Measurements from ENCODE around the gene CAMTA1. TPM values are rescaled to one million over a fixed set of nuclear protein-coding genes. Genes with fewer than 3 reads are reported as not detected.

CAMTA1 gene
- total and polyA plus RNA-seq, 2 experiments from 2014 or later, result 89.0 to 145 TPM

- no peak overlapping the region for H3K4me2 ChIP-seq
- no peaks in the 10 kb centered on the region for H3K79me2 ChIP-seq
- H3K27me3 ChIP-seq, result no peaks in the 10 kb centered on the region
- H3K4me3 ChIP-seq, result no peak overlapping the region
- peaks cover 5% of the 10 kb centered on the region for H3K4me1 ChIP-seq (ENCODE audit: insufficient read depth)
- DNase-seq (ENCODE audit: low spot score), result no peak
- H3K9me2 ChIP-seq (replicated peaks; ENCODE audit: insufficient read depth), result no peaks in the 10 kb centered on the region
- no peak for TF ChIP-seq EZH2phosphoT487 (IDR thresholded peaks at IDR 0.05; ENCODE audit: low read depth, severe bottlenecking, unreplicated experiment)
- no peak for TF ChIP-seq EZH2 (IDR thresholded peaks at IDR 0.05; ENCODE audit: borderline replicate concordance)
- TF ChIP-seq CTCF (IDR thresholded peaks at IDR 0.05; ENCODE audit: poor library complexity), result no peak
- no peak overlapping the region for H3K27ac ChIP-seq
- H3K9me3 ChIP-seq (ENCODE audit: low read depth), result no peaks in the 10 kb centered on the region
- no peak overlapping the region for H2AFZ ChIP-seq
- H4K20me1 ChIP-seq (ENCODE audit: insufficient read depth, poor library complexity, severe bottlenecking), result no peaks in the 10 kb centered on the region
- no peaks in the 10 kb centered on the region for H3K36me3 ChIP-seq (replicated peaks; ENCODE audit: insufficient read depth, low read depth)
- 90% methylated on average over 11 of the region's 11 CpGs for WGBS (ENCODE audit: low lambda C conversion rate, missing lambda C conversion rate)
These were observed 798.9 kb downstream of the CAMTA1 start for GRCh38 chr1:7584157-7584556.

DNA sequence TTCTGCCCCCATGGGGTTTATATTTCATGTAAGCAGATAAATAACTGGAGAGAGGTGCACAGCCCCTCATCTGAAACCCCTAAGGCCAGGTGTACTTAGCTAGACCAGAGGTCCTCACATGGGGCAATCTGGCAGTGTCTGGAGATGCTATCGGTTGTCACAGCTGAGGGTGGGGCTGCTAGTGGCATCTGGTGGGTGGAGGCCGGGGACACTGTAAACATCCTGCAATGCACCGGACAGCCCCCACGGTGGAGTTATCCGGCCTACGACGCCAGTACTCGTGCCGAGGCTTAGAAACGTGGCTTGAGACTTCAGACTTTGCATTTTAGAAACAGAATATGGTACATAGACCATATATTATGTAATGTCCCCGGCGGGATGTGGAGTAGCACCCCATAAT is 799.4 kb downstream of the CAMTA1 start:
- whole genome bisulfite sequencing (ENCODE audit: low lambda C conversion rate, missing lambda C conversion rate), result 91% methylated on average over 12 of the region's 12 CpGs

DNA sequence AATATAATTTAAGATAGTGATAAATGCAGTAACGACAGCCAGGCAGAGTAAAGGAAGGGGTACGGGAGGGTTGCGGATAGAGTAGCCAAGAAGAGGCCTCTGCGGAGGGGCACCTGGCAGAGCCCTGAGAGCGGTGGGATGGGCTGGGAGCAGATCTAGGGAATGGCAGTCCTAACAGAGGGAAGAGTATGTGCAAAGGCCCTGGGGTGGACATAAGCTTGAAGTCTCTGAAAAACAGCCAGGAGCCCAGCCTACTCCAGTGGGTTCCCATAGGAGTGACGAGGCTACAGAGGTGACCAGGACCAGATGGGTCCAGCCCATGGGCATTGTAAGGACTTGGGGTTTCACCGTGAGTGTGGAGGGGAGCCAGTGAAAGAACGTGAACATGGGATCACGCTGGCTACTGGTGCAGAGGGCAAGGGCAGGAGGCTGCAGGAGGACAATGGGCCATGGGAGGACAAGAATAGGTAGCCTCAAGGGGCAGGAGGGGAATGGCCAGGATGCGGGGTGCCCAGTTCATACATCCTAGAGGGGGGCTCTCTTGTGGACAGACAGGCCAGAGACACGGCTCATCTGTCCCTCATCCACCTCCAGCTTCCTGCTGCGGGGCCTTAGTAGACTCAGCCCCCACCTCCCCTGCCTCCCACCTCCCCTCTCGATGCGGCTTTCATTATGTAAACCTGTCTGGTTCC is 800.1 kb downstream of the CAMTA1 start:
- Histone ChIP-seq H3K9me2 (replicated peaks; ENCODE audit: insufficient read depth) (no peaks in the 10 kb centered on the region), H3K4me1 (ENCODE audit: insufficient read depth) (peaks cover 5% of the 10 kb centered on the region), H3K27me3 (no peaks in the 10 kb centered on the region), H3K27ac (no peak overlapping the region), H3K4me2 (no peak overlapping the region), H2AFZ (no peak overlapping the region), H4K20me1 (ENCODE audit: insufficient read depth, poor library complexity, severe bottlenecking) (no peaks in the 10 kb centered on the region), H3K79me2 (no peaks in the 10 kb centered on the region), H3K36me3 (replicated peaks; ENCODE audit: insufficient read depth, low read depth) (no peaks in the 10 kb centered on the region), H3K9me3 (ENCODE audit: low read depth) (no peaks in the 10 kb centered on the region), H3K4me3 (no peak overlapping the region)
- TF ChIP-seq CTCF (IDR thresholded peaks at IDR 0.05; ENCODE audit: poor library complexity) (no peak), EZH2phosphoT487 (IDR thresholded peaks at IDR 0.05; ENCODE audit: low read depth, severe bottlenecking, unreplicated experiment) (no peak), EZH2 (IDR thresholded peaks at IDR 0.05; ENCODE audit: borderline replicate concordance) (no peak)
- 88% methylated on average over 14 of the region's 14 CpGs for WGBS (ENCODE audit: low lambda C conversion rate, missing lambda C conversion rate)
- no peak for DNase-seq (ENCODE audit: low spot score)

More for the DNA sequence above, 799.4 kb downstream of the CAMTA1 start:
- TF ChIP-seq CTCF (IDR thresholded peaks at IDR 0.05; ENCODE audit: poor library complexity), result no peak
- no peak for TF ChIP-seq EZH2 (IDR thresholded peaks at IDR 0.05; ENCODE audit: borderline replicate concordance)
- TF ChIP-seq EZH2phosphoT487 (IDR thresholded peaks at IDR 0.05; ENCODE audit: low read depth, severe bottlenecking, unreplicated experiment), result no peak
- no peak overlapping the region for H3K27ac ChIP-seq
- H3K4me2 ChIP-seq, result no peak overlapping the region
- H3K27me3 ChIP-seq, result no peaks in the 10 kb centered on the region
- no peaks in the 10 kb centered on the region for H3K36me3 ChIP-seq (replicated peaks; ENCODE audit: insufficient read depth, low read depth)
- H3K79me2 ChIP-seq, result no peaks in the 10 kb centered on the region
- no peak overlapping the region for H3K4me3 ChIP-seq
- peaks cover 5% of the 10 kb centered on the region for H3K4me1 ChIP-seq (ENCODE audit: insufficient read depth)
- no peaks in the 10 kb centered on the region for H3K9me2 ChIP-seq (replicated peaks; ENCODE audit: insufficient read depth)
- DNase-seq (ENCODE audit: low spot score), result no peak
- H3K9me3 ChIP-seq (ENCODE audit: low read depth), result no peaks in the 10 kb centered on the region
- H2AFZ ChIP-seq, result no peak overlapping the region
- H4K20me1 ChIP-seq (ENCODE audit: insufficient read depth, poor library complexity, severe bottlenecking), result no peaks in the 10 kb centered on the region

Data from hepatocyte (in vitro differentiated cells).